ENCODE results near the gene TUBGCP5.
"Not testable (repeated sequence)": the region's sequence is repeated elsewhere in the genome, so short reads cannot be mapped to it uniquely, and the experiment has no call there.

TUBGCP5 gene

DNA sequence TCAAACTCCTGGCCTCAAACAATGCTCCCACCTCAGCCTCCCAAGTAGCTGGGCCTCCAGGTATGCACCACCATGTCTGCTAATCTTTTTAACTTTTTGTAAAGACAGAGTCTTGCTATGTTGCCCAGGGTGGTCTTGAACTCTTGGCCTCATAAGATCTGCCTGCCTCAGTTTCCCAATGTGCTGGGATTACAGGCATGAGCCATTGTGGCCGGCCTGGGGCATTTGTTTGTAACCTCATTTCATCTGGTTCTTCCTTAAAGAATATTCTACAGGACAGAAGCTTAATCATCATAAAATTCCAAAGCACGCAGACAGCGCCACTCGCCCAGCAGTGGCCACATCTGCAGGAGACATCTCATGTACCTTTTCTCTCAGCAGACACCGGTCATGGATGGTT lies 35.6 kb downstream of the TUBGCP5 start:
- no peak overlapping the region for H3K4me3 ChIP-seq (ENCODE audit: low read depth, low read length)
- TF ChIP-seq, protein P1, sequence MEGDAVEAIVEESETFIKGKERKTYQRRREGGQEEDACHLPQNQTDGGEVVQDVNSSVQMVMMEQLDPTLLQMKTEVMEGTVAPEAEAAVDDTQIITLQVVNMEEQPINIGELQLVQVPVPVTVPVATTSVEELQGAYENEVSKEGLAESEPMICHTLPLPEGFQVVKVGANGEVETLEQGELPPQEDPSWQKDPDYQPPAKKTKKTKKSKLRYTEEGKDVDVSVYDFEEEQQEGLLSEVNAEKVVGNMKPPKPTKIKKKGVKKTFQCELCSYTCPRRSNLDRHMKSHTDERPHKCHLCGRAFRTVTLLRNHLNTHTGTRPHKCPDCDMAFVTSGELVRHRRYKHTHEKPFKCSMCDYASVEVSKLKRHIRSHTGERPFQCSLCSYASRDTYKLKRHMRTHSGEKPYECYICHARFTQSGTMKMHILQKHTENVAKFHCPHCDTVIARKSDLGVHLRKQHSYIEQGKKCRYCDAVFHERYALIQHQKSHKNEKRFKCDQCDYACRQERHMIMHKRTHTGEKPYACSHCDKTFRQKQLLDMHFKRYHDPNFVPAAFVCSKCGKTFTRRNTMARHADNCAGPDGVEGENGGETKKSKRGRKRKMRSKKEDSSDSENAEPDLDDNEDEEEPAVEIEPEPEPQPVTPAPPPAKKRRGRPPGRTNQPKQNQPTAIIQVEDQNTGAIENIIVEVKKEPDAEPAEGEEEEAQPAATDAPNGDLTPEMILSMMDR (IDR thresholded peaks at IDR 0.05; ENCODE audit: low read depth, low read length), result no peak

DNA sequence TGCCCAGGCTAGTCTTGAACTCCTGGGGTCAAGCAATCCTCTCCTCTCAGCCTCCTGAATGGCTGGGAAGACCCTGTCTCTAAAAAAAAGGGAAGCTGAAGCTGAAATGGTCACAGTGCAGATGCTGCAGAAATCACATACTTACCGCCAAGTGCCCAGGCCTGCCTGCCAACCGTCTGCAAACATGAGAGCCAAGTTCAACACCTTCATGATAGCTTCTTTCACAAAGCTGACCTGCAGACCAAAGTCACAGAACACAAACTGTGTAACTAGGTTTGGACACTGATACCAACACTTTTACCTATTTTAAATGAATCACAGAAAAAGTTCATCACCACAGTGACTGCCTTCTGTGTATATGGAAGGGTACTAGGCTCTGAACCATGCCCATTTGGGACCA lies 36.4 kb downstream of the TUBGCP5 start:
- TF ChIP-seq, protein P1 (IDR thresholded peaks at IDR 0.05; ENCODE audit: low read depth, low read length), result no peak
- no peak overlapping the region for H3K4me3 ChIP-seq (ENCODE audit: low read depth, low read length)

DNA sequence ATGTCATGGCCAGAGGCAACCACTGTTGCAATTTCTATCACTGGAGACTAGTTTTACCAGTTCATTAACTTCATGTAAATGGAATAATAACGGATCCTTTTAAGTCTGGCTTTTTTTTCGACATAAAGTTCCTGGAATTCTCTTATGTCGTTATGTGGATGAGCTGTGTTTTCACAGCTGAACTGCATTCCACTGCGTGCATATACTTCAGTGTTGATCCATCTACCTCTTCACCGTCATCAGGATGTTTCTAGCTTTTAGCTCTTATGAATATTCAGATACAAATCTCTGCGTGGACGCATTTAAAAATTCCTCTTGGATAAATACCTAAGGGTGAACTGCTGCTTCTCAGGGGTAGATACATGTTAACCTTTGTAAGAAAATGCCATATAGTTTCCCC lies 43.6 kb downstream of the TUBGCP5 start:
- TF ChIP-seq, protein P1 (IDR thresholded peaks at IDR 0.05; ENCODE audit: low read depth, low read length), result no peak
- H3K4me3 ChIP-seq (ENCODE audit: low read depth, low read length), result no peak overlapping the region

DNA sequence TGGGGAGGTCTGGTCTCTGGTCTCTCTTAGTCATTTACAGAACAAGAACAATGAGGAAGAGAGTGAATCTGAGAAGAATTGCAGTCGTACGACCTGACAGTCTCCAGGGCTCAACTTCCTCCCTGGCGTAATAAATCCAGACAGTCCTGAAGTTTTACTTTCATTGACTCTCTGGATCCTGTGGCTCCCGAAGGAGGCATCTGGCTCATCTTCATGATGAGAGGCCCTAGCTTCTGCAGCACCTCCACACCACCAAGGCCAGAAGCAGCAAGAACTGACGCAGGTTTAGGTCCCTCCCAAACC lies 47.4 kb downstream of the TUBGCP5 start:
- no peak overlapping the region for H3K4me3 ChIP-seq (ENCODE audit: low read depth, low read length)
- TF ChIP-seq, protein P1 (IDR thresholded peaks at IDR 0.05; ENCODE audit: low read depth, low read length), result no peak

DNA sequence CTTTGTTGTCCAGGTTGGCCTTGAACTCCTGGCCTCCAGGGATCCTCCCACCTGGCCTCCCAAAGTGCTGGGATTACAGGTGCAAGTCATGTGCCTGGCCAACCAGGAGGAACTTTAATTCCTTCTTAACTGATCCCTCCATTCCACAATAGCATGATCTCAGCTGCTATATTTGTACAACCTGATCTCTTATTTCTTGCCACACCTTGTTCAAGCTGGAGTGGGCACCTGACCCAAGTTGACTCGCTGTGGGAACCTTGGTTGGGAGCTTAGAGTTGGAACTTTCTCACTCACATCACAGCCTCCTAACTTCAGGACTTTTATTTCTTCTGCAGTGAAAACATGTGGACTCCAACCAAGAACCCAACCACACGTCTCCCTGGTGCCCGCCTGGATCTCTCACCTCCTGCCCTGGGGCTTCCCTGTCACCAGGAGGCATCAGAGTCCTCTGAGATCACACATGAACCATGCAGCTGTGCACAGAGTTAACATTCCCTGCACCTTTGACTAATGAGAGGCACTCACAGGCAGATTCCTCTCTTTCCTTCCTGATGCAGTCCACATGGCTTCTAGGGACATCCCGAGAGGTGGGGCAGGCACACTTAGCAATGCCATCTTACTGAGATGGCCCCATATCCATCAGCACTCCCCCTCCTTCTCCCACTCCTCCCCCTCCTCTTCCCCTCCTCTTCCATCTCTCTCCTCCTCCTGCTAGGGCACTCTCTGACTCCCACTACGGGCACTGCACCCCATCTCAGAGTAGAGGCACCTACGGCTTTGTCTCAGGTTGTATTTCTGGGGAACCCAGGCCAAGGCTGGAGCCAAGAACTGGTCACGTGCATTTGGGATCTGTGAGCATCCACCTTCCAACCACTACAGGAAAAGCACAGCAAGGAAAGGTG lies 49.5 kb downstream of the TUBGCP5 start:
- H3K4me3 ChIP-seq (ENCODE audit: low read depth, low read length), result no peak overlapping the region
- TF ChIP-seq, protein P1 (IDR thresholded peaks at IDR 0.05; ENCODE audit: low read depth, low read length), result no peak

DNA sequence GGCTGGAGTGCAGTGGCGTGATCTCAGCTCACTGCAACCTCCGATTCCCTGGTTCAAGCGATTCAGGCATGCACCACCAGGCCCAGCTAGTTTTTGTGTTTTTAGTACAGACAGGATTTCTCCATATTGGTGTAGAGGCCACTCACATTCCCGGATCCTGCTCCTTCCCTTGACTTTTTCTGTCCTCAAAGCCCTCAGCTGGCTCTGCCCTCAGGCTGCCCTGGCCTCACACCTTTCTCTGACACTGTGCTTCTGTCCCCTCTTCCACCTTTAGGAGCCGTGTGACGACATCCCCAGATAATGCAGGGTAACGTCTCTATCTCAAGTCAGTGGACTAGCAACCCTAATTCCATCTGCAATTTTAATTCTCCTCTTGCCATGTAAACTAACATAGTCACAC lies 50.6 kb downstream of the TUBGCP5 start:
- TF ChIP-seq, protein P1 (IDR thresholded peaks at IDR 0.05; ENCODE audit: low read depth, low read length), result no peak
- no peak overlapping the region for H3K4me3 ChIP-seq (ENCODE audit: low read depth, low read length)

DNA sequence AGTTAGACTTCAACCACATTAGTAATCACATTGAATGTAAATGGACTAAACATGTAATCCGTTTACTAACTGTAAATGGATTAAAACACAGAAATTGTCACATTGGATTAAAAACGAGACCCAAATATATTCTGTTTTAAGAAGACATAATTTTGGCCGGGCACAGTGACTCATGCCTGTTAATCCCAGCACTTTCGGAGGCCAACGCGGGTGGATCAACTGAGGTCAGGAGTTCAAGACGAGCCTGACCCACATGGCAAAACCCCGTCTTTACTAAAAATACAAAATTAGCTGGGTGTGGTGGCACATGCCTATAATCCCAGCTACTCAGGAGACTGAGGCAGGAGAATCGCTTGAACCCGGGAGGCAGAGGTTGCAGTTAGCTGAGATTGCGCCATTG lies 57.4 kb downstream of the TUBGCP5 start:
- not testable (repeated sequence) for H3K4me3 ChIP-seq (ENCODE audit: low read depth, low read length)
